IPS-18a (cell line): ENCODE results near the gene PITPNM2.

Experiments
- H3K27ac ChIP-seq: one replicate; pipeline ENCODE4 v1.5.1; 2013; ENCODE audit warnings: low read length
- H3K27me3 ChIP-seq: one replicate; pipeline ENCODE4 v1.6.1; 2013; ENCODE audit warnings: mild to moderate bottlenecking, low read length; ENCODE audit not compliant: control insufficient read depth, insufficient read depth
- H3K36me3 ChIP-seq: one replicate; pipeline ENCODE4 v1.6.1; 2013; ENCODE audit warnings: low read depth, low read length; ENCODE audit not compliant: control insufficient read depth
- H3K4me1 ChIP-seq: one replicate; pipeline ENCODE4 v1.6.1; 2013; ENCODE audit warnings: low read depth, low read length; ENCODE audit not compliant: control insufficient read depth
- H3K4me3 ChIP-seq: one replicate; pipeline ENCODE4 v1.5.1; 2013; ENCODE audit warnings: low read length
- H3K9ac ChIP-seq: one replicate; pipeline ENCODE4 v1.6.1; 2013; ENCODE audit warnings: mild to moderate bottlenecking, low read length, moderate library complexity
- H3K9me3 ChIP-seq: one replicate; pipeline ENCODE4 v1.6.1; 2013; ENCODE audit warnings: low read depth, low read length; ENCODE audit not compliant: control insufficient read depth

Gene PITPNM2

GRCh38 chr12:123132951-123133619 lies 17.8 kb downstream of the PITPNM2 start:
- Histone ChIP-seq H3K4me1 (no peaks in the 10 kb centered on the region), H3K36me3 (no peaks in the 10 kb centered on the region), H3K4me3 (no peak overlapping the region), H3K27me3 (no peaks in the 10 kb centered on the region), H3K9ac (no peak overlapping the region), H3K27ac (no peak overlapping the region), H3K9me3 (no peaks in the 10 kb centered on the region)

GRCh38 chr12:123131879-123132402 lies 18.9 kb downstream of the PITPNM2 start:
- no peak overlapping the region for H3K9ac ChIP-seq

DNA sequence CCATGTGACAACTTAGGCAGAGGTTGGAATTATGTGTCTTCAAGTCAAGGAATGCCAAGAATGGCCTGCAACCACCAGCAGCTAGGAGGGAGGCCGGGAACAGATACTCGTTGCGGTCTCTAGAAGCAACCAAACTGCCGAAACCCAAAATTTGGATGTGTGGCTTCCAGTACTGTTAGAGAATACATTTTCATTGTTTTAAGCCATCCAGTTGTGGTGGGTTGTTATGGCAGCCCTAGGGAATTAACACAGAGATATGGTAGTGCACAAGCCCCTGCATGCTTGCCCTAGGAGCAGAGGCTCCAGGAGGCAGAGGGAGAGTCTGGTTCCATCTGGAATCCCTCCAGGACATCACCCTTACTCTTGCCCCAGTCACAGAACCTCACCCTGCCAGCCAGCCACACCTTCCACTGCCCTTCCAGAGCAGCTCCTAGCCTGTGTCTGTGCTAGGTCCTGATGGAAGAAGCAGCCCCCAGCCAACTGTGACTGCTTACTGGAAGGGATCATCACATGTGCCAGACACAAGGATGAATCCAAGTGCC lies 19.5 kb downstream of the PITPNM2 start:
- no peak overlapping the region for H3K4me3 ChIP-seq
- H3K36me3 ChIP-seq = no peaks in the 10 kb centered on the region
- H3K27me3 ChIP-seq = no peaks in the 10 kb centered on the region
- no peaks in the 10 kb centered on the region for H3K9me3 ChIP-seq
- no peaks in the 10 kb centered on the region for H3K4me1 ChIP-seq
- H3K9ac ChIP-seq = no peak overlapping the region
- H3K27ac ChIP-seq = no peak overlapping the region

More at GRCh38 chr12:123131879-123132402, 18.9 kb downstream of the PITPNM2 start:
- no peaks in the 10 kb centered on the region for H3K4me1 ChIP-seq
- H3K27ac ChIP-seq = no peak overlapping the region
- H3K36me3 ChIP-seq = no peaks in the 10 kb centered on the region
- H3K27me3 ChIP-seq = no peaks in the 10 kb centered on the region
- H3K4me3 ChIP-seq = no peak overlapping the region
- no peaks in the 10 kb centered on the region for H3K9me3 ChIP-seq

GRCh38 chr12:123129621-123130020 lies 21.3 kb downstream of the PITPNM2 start:
- Histone ChIP-seq H3K9me3 (no peaks in the 10 kb centered on the region), H3K27me3 (no peaks in the 10 kb centered on the region), H3K4me1 (no peaks in the 10 kb centered on the region), H3K27ac (no peak overlapping the region), H3K36me3 (no peaks in the 10 kb centered on the region), H3K9ac (no peak overlapping the region), H3K4me3 (no peak overlapping the region)

DNA sequence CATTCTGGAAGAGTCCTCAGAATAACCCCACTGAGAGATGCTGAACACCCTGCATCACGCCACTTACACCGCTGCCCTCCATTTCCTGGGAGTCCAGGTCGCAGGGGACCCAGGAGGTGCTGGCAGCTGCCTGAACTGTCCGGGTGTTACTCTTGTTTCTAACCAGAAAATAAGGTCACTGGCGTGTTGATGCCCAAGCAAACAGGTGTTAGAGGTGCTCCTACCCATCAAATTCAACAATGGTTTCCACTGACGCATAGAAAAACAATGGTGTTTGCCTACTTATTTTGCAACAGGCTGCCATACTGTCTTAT lies 23.8 kb downstream of the PITPNM2 start:
- Histone ChIP-seq H3K27me3 (no peaks in the 10 kb centered on the region), H3K4me1 (no peaks in the 10 kb centered on the region), H3K27ac (no peak overlapping the region), H3K36me3 (no peaks in the 10 kb centered on the region), H3K4me3 (no peak overlapping the region), H3K9ac (no peak overlapping the region), H3K9me3 (no peaks in the 10 kb centered on the region)

DNA sequence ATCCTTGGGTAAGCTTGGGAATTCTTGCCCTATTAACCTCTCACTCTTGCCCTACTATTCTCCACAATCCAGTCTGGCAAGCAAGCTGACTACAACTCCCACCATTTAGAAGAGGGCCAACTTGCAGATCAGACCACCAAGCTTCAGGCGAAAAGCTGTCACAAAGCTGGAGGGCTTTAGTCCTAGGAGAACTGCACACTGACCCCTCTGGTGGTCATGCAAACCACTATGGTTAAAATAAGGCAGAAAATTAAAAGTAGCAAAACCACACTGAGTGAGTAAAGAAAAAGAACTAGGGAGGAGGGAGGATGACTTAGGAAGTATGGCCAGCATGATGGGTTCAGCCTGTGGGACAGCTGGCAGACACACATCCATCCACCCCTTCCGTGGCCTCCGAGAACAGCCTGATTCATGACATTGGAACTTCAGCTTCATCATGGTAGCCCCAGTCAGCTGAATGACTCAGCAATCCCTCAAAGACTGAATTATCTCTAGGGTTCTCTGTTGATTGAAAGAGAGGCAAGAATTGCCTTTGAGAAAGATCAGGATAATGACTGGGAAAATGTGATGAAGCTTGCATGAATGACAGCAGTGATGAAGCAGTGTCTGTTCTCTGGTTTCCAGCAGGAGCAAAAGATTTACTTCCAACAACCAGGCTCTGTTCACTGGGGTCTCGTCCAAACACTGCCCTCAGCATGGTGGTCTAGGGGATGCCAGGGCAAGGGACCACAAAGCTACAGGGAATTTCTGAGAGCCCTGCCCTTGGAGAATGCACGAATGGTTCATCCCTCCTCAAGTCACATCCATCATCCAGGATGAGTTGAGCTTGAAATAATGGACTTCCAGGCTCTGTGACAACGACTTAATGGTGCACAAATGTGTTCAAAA lies 24.4 kb downstream of the PITPNM2 start:
- Histone ChIP-seq H3K27ac (no peak overlapping the region), H3K27me3 (no peaks in the 10 kb centered on the region), H3K4me1 (no peaks in the 10 kb centered on the region), H3K9me3 (no peaks in the 10 kb centered on the region), H3K9ac (no peak overlapping the region), H3K4me3 (no peak overlapping the region), H3K36me3 (no peaks in the 10 kb centered on the region)

DNA sequence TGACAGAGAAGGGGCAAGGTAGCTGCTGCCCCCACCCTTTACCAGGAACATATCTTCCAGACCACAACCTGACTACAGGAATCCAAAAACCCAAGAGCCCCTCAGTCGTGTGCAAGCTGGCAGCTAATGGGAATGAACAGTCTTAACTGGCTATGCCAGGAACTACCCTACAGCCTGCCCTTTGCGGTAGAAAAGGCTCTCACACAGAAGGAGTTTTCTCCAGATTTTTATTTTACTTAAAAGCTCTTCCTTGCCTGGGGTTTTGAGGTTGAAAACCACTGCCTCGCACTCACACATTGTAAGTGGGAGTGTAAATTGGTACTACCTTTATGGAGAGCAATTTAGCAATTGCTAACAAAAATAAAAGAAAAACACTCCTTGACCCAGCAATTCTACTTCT lies 28.3 kb downstream of the PITPNM2 start:
- Histone ChIP-seq H3K27me3 (peaks cover 11% of the 10 kb centered on the region), H3K4me1 (no peaks in the 10 kb centered on the region), H3K36me3 (no peaks in the 10 kb centered on the region), H3K4me3 (no peak overlapping the region), H3K9ac (no peak overlapping the region), H3K9me3 (no peaks in the 10 kb centered on the region), H3K27ac (no peak overlapping the region)

GRCh38 chr12:123121670-123122069 lies 29.2 kb downstream of the PITPNM2 start:
- Histone ChIP-seq H3K27ac (no peak overlapping the region), H3K36me3 (no peaks in the 10 kb centered on the region), H3K9me3 (no peaks in the 10 kb centered on the region), H3K9ac (no peak overlapping the region), H3K27me3 (peaks cover 19% of the 10 kb centered on the region), H3K4me3 (no peak overlapping the region), H3K4me1 (no peaks in the 10 kb centered on the region)

DNA sequence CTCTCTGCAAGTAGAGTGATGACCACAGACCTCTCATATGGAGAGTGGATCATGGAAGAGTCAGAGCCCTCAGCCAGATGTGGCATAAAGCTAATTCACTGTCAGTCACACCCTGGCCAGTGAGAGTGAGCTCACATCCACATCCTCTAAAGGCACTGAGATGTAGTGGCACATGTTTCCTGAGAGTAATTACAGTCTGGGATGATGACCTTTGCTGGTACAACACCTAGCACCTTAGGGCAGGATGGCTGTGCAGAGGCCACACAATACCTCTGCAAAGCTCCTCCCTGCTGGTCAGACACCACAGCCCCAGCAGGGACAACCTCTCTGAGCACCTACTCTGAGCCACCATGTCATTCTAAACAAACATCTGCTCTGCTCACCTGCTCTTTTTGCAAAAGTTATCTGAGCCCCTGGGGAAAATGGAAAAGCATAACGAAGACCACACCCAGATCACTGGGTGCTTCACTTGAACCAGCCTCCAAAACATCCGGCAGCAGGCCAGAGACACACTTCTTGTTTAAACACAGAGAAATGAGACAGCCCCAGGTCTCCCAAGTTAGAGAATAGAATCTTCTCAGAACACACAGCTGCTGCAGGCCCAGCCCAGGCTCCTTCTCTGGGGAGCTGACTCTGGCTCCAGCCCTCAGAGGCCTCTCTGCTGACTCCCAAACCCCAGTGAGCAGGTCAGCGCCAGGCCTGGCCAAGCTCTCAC lies 30.3 kb downstream of the PITPNM2 start:
- peaks cover 19% of the 10 kb centered on the region for H3K27me3 ChIP-seq
- no peak overlapping the region for H3K9ac ChIP-seq
- H3K4me3 ChIP-seq = no peak overlapping the region
- H3K9me3 ChIP-seq = no peaks in the 10 kb centered on the region
- no peak overlapping the region for H3K27ac ChIP-seq
- no peaks in the 10 kb centered on the region for H3K4me1 ChIP-seq
- no peaks in the 10 kb centered on the region for H3K36me3 ChIP-seq

GRCh38 chr12:123119808-123120207 lies 31.1 kb downstream of the PITPNM2 start:
- no peaks in the 10 kb centered on the region for H3K9me3 ChIP-seq
- H3K4me1 ChIP-seq = no peaks in the 10 kb centered on the region
- peaks cover 19% of the 10 kb centered on the region for H3K27me3 ChIP-seq

DNA sequence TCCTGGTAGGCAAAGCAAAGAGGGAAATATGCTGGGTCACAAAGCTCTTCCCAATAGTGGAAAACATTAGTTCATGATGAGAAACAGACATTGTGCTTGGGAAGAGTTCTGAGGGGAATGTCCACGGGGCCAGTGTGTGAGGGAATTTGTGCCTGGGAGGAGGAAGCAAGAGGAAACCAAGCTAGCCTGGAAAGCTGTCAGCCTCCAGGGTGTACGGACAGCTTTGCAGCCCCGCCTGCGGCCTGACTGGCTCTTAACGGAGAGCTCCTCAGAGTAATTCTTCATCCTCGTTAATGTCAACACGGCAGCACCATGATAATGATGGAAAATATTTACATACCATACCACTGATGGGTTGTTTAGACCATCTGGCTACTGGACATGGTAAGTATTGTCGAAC lies 32.4 kb downstream of the PITPNM2 start:
- Histone ChIP-seq H3K4me1 (no peaks in the 10 kb centered on the region), H3K27ac (no peak overlapping the region), H3K9me3 (no peaks in the 10 kb centered on the region), H3K4me3 (no peak overlapping the region), H3K27me3 (peaks cover 19% of the 10 kb centered on the region), H3K9ac (no peak overlapping the region), H3K36me3 (no peaks in the 10 kb centered on the region)

More at GRCh38 chr12:123119808-123120207, 31.1 kb downstream of the PITPNM2 start:
- no peak overlapping the region for H3K9ac ChIP-seq
- no peak overlapping the region for H3K4me3 ChIP-seq
- no peaks in the 10 kb centered on the region for H3K36me3 ChIP-seq
- no peak overlapping the region for H3K27ac ChIP-seq
